HepG2 (cell line): ENCODE results near the gene SAAL1. TPM values are rescaled to one million over a fixed set of nuclear protein-coding genes. Genes with fewer than 3 reads are reported as not detected.

Experiments
- ATAC-seq: fragments of 200-7000 bp; cut with Tn5 transposase; 3 replicates; pipeline ENCODE4 v1.9.1; 2020; ENCODE audit warnings: mild to moderate bottlenecking, moderate library complexity
- BruUV-seq: library from RNA; stranded (reverse); fragments of 400-500 nt; replicated peaks from 2 replicates; lab custom pipeline; 2021; lab: Mats Ljungman, UMichigan
- CTCF ChIA-PET: fragments of 300-600 bp; formaldehyde crosslinking; extraction: SDS; loops from one replicate; lab custom pipeline; 2021; ENCODE audit warnings: low total read pairs, inconsistent platforms, low intra/inter-chr PET ratio; lab: Yijun Ruan, JAX
- POLR2A ChIA-PET: fragments of 350-600 bp; sonication (Branson Sonifier 250); formaldehyde crosslinking; loops from one replicate; lab custom pipeline; 2020; ENCODE audit warnings: antibody characterized with exemption, inconsistent platforms; lab: Yijun Ruan, JAX
- DNase-seq: peaks from one replicate; pipeline ENCODE4 v3.0.0-alpha.2; 2015; ENCODE audit warnings: low spot score
- FAIRE-seq: peaks from 3 replicates; lab custom pipeline; 2011; peaks lifted over from hg19 to GRCh38; lab: Jason Lieb, UNC
- H2AFZ ChIP-seq: one replicate; pipeline ENCODE4 v1.6.1; 2011; ENCODE audit warnings: low read length, inconsistent platforms
- H3K27ac ChIP-seq: fragments of 300-600 bp; 3 replicates; pipeline ENCODE4 v1.8.0; 2011; ENCODE audit warnings: mixed run types, mild to moderate bottlenecking, mixed read lengths, low read length, inconsistent platforms; ENCODE audit not compliant: insufficient read depth; ENCODE audit errors: extremely low read length
- H3K27me3 ChIP-seq, 2 experiments: fragments of 200-600 bp in 1 of 2; 2 replicates in 1 of 2; 3 replicates in 1 of 2; pipeline versions ENCODE4 v1.6.0 to v1.8.0; 2011; ENCODE audit warnings: low read length in 2 of 2, mild to moderate bottlenecking in 2 of 2, moderate library complexity in 2 of 2, inconsistent platforms in 1 of 2; ENCODE audit not compliant: insufficient read depth in 2 of 2, control insufficient read depth in 1 of 2
- H3K36me3 ChIP-seq, 2 experiments: fragments of 200-600 bp in 1 of 2; replicated peaks in 1 of 2; 2 replicates in 1 of 2; 3 replicates in 1 of 2; pipeline versions ENCODE4 v1.5.1 to v1.8.0; 2011; ENCODE audit warnings: low read length in 2 of 2, inconsistent platforms in 1 of 2; ENCODE audit not compliant: insufficient read depth in 2 of 2, control insufficient read depth in 1 of 2
- H3K4me1 ChIP-seq: 2 replicates; pipeline ENCODE4 v1.5.1; 2012; ENCODE audit warnings: low read length, inconsistent platforms; ENCODE audit not compliant: insufficient read depth
- H3K4me2 ChIP-seq: 2 replicates; pipeline ENCODE4 v1.6.0; 2011; ENCODE audit warnings: low read depth, low read length, inconsistent platforms
- H3K4me3 ChIP-seq, 3 experiments: fragments of 200-600 bp in 1 of 3; sonication (generic), shearing (Covaris generic) in 1 of 3; replicated peaks in 1 of 3; 2 replicates each; pipeline ENCODE4 v1.5.1; 2011 to 2016; ENCODE audit warnings: low read length in 3 of 3, inconsistent platforms in 2 of 3, low read depth in 2 of 3, mild to moderate bottlenecking in 2 of 3, control low read depth in 1 of 3, mixed read lengths in 1 of 3; ENCODE audit not compliant: insufficient read depth in 1 of 3
- H3K79me2 ChIP-seq: one replicate; pipeline ENCODE4 v1.6.1; 2011; ENCODE audit warnings: low read length, inconsistent platforms; ENCODE audit not compliant: insufficient read depth
- H3K9ac ChIP-seq: 2 replicates; pipeline ENCODE4 v1.6.0; 2011; ENCODE audit warnings: mild to moderate bottlenecking, low read depth, low read length, inconsistent platforms; ENCODE audit not compliant: insufficient read depth
- H3K9me3 ChIP-seq: 2 replicates; pipeline ENCODE4 v1.5.1; 2012; ENCODE audit warnings: mild to moderate bottlenecking, low read length
- H4K20me1 ChIP-seq: 2 replicates; pipeline ENCODE4 v1.6.0; 2011; ENCODE audit warnings: inconsistent platforms, mild to moderate bottlenecking, low read length, moderate library complexity; ENCODE audit not compliant: insufficient read depth
- ATF7 ChIP-seq, 2 experiments: fragments of 450-650 bp in 1 of 2; sonication (generic) in 1 of 2; formaldehyde crosslinking in 1 of 2; IDR thresholded peaks; 2 replicates each; pipeline versions ENCODE4 v1.4.0 to v1.6.1; 2016 to 2020; ENCODE audit warnings: antibody characterized with exemption in 1 of 2, mild to moderate bottlenecking in 1 of 2, missing genetic modification reagents in 1 of 2
- CREB1 ChIP-seq, 2 experiments: fragments of 450-650 bp in 1 of 2; IDR thresholded peaks; 2 replicates each; pipeline ENCODE4 v1.6.1; 2016 to 2017; ENCODE audit warnings: control low read depth in 1 of 2, mild to moderate bottlenecking in 1 of 2, missing compliant biosample characterization in 1 of 2, missing genetic modification characterization in 1 of 2
- EHMT2 ChIP-seq: fragments of 200-600 bp; sonication (generic); IDR thresholded peaks from 2 replicates; pipeline ENCODE4 v1.7.0; 2017; ENCODE audit warnings: antibody characterized with exemption, low read depth, low read length, borderline replicate concordance
- HNF4A ChIP-seq: sonication (generic); formaldehyde crosslinking; IDR thresholded peaks from 2 replicates; pipeline ENCODE4 v1.4.0; 2020; ENCODE audit warnings: missing genetic modification reagents
- WGBS: methylation state at CpG from one replicate; pipeline ENCODE4 v1.1.6; 2017; ENCODE audit warnings: low lambda C conversion rate; 5-methylcytosine and 5-hydroxymethylcytosine counted together
- in situ Hi-C: cut with HindIII; loops from 2 replicates; pipeline ENCODE4 v1.10.0; 2017; ENCODE audit warnings: low pct_unique_long_range_greater_than_20kb; ENCODE audit not compliant: extremely low pct_ligation_motif_present
- intact Hi-C: fragments of 100-400 bp; cut with micrococcal nuclease; formaldehyde crosslinking; loops from one replicate; pipeline ENCODE4 v1.10.0; 2022; ENCODE audit not compliant: unreplicated experiment
- polyA plus RNA-seq, 8 experiments: library from polyadenylated mRNA; depleted of rRNA in 3 of 8; stranded (reverse) in 7 of 8; unstranded in 1 of 8; fragments of >200 nt; fragmentation: Illumina TruSeq in 4 of 8; extraction: Trizol in 4 of 8; gene quantifications; 2 replicates each; pipeline versions ENCODE4 v1.2.1 to v1.2.3, GENCODE V29; 2011 to 2016; ENCODE audit warnings: low read depth in 4 of 8, missing spikeins in 1 of 8, mixed read lengths in 1 of 8; ENCODE audit not compliant: insufficient read depth in 1 of 8
- total RNA-seq, 5 experiments: library from RNA; depleted of rRNA; stranded (reverse); fragments of >200 nt; fragmentation: Illumina TruSeq; extraction: Trizol; gene quantifications; 2 replicates each; pipeline ENCODE4 v1.2.3, GENCODE V29; 2016; ENCODE audit warnings: low read depth in 1 of 5
- TF ChIP-seq, protein P1 (sequence below): sonication (generic); formaldehyde crosslinking; IDR thresholded peaks from 2 replicates; pipeline ENCODE4 v1.4.0; 2020; ENCODE audit warnings: missing genetic modification reagents, borderline replicate concordance

SAAL1 gene
- total and polyA plus RNA-seq, 2 of the 13 experiments (the other 11 are each of a cell fraction or from before 2014, with no cell fraction given): 16.5 to 46.0 TPM

DNA sequence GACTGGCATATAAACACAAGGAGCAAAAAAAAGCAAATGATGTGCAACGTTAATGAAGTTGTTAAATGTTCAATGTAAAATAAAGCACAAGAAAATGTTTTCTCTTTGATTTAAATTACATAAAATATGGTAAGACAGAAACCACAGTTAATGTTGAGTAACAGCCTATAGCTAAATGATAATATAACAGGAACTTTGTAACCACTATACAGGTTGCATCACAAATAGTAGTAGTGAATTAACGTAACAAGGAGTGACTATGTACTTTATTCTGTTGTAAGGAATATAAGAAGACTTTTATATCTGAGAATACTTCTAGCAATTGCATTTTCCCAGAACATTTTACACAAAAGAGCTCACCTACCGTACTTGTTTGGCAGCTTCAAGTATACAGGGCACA is 16.9 kb downstream of the SAAL1 start:
- Histone ChIP-seq H3K4me2 (no peak overlapping the region), H3K36me3 (peaks cover 15 to 75% of the 10 kb centered on the region in 2 experiments), H3K9me3 (no peaks in the 10 kb centered on the region), H3K4me3 (no peak overlapping the region), H3K4me1 (no peaks in the 10 kb centered on the region), H4K20me1 (no peaks in the 10 kb centered on the region), H3K27me3 (no peaks in the 10 kb centered on the region), H3K9ac (no peak overlapping the region), H3K27ac (no peak overlapping the region), H2AFZ (no peak overlapping the region), H3K79me2 (no peaks in the 10 kb centered on the region)
- 98% methylated on average over 3 of the region's 3 CpGs for WGBS
- POLR2A ChIA-PET: no interaction called here
- CTCF ChIA-PET: no interaction called here
- in situ Hi-C loops: no loop called here
- DNase-seq (no peak), ATAC-seq (no peak), FAIRE-seq (no peak)
- TF ChIP-seq, protein P1, sequence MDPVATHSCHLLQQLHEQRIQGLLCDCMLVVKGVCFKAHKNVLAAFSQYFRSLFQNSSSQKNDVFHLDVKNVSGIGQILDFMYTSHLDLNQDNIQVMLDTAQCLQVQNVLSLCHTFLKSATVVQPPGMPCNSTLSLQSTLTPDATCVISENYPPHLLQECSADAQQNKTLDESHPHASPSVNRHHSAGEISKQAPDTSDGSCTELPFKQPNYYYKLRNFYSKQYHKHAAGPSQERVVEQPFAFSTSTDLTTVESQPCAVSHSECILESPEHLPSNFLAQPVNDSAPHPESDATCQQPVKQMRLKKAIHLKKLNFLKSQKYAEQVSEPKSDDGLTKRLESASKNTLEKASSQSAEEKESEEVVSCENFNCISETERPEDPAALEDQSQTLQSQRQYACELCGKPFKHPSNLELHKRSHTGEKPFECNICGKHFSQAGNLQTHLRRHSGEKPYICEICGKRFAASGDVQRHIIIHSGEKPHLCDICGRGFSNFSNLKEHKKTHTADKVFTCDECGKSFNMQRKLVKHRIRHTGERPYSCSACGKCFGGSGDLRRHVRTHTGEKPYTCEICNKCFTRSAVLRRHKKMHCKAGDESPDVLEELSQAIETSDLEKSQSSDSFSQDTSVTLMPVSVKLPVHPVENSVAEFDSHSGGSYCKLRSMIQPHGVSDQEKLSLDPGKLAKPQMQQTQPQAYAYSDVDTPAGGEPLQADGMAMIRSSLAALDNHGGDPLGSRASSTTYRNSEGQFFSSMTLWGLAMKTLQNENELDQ: no peak
- TF ChIP-seq EHMT2 (no peak), CREB1 (IDR thresholded peaks at IDR 0.05) (no peak), CREB1 (CRISPR knock-in tag; IDR thresholded peaks at IDR 0.05) (no peak)
- intact Hi-C loops: no loop called here
- no TSS peak for BruUV-seq

- in situ Hi-C loops: no loop called here
- intact Hi-C loops: no loop called here
- Histone ChIP-seq H3K79me2 (no peaks in the 10 kb centered on the region), H3K27ac (no peak overlapping the region), H3K4me3 (no peak overlapping the region), H3K9ac (no peak overlapping the region), H3K9me3 (no peaks in the 10 kb centered on the region), H3K36me3 (peaks cover 13 to 71% of the 10 kb centered on the region in 2 experiments), H3K27me3 (no peaks in the 10 kb centered on the region), H3K4me1 (no peaks in the 10 kb centered on the region), H3K4me2 (no peak overlapping the region), H4K20me1 (no peaks in the 10 kb centered on the region), H2AFZ (no peak overlapping the region)
- CTCF ChIA-PET: no interaction called here
- 95% methylated on average over 2 of the region's 2 CpGs for WGBS
- no peak for DNase-seq
- BruUV-seq: no TSS peak
- no peak for FAIRE-seq
- TF ChIP-seq HNF4A (CRISPR knock-in tag): no peak
- TF ChIP-seq ATF7 (IDR thresholded peaks at IDR 0.05): peak; percentile 64
- no peak for TF ChIP-seq ATF7 (CRISPR knock-in tag; IDR thresholded peaks at IDR 0.05)
- TF ChIP-seq, all 625 proteins: peak for 1
- POLR2A ChIA-PET: no interaction called here
- ATAC-seq: no peak
These were observed 17.5 kb downstream of the SAAL1 start for GRCh38 chr11:18088366-18088765.
